Articular chondrocyte of knee joint (primary cell): ENCODE data around the gene ZNF3. TPM values are rescaled to one million over a fixed set of nuclear protein-coding genes. Genes with fewer than 3 reads are reported as not detected.

Experiments
- small RNA-seq: library from RNA; depleted of rRNA; stranded (forward); fragments of <200 nt; gene quantifications from one replicate; pipeline ENCODE3, GENCODE V24; 2012
- total RNA-seq: library from RNA; depleted of rRNA; stranded (reverse); fragments of >200 nt; gene quantifications from 2 replicates; pipeline ENCODE4 v1.2.3, GENCODE V29; 2012

ZNF3 gene
- total RNA-seq = 29.0 and 37.1 TPM in 2 replicates

DNA sequence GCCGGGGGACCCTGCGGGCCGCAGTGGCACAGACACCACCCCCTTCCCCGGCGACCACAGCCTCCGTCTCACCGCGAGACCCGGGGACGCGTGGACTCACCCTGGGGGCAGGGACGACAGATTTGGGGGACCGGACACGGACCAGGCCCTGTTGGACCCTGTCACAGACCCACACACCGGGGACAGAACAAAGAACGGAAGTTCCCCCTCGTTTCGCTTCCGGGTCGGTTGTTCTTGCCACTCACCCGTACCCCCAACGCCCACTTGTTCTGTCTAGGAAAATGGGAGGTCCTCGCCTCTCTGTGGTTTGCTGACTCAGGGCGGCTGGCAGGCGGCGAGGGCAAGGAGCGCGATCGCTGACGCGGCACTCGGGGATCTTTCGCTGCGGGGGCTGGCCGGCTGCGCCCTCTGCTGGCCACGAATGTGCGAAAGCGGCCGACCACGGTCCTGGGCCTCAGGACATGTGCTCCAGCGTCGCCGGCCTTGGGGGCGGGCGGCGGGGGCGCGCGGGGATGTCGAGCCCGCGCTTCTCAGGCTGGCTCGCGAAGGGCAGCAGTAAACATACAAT lies at the start of gene ZNF3:
Gene ZNF3, minus strand, starts transcription at position 189 of the 568 bp plus-strand sequence. CDS start 4,366 bp downstream, outside the sequence.

GRCh38 chr7:100126931-100127865 lies 45.7 kb upstream of the ZNF3 start, which contains the start of gene MBLAC1:
MBLAC1 (plus strand) TSS chr7:100126967; CDS start chr7:100127396, 429 bp downstream.

DNA sequence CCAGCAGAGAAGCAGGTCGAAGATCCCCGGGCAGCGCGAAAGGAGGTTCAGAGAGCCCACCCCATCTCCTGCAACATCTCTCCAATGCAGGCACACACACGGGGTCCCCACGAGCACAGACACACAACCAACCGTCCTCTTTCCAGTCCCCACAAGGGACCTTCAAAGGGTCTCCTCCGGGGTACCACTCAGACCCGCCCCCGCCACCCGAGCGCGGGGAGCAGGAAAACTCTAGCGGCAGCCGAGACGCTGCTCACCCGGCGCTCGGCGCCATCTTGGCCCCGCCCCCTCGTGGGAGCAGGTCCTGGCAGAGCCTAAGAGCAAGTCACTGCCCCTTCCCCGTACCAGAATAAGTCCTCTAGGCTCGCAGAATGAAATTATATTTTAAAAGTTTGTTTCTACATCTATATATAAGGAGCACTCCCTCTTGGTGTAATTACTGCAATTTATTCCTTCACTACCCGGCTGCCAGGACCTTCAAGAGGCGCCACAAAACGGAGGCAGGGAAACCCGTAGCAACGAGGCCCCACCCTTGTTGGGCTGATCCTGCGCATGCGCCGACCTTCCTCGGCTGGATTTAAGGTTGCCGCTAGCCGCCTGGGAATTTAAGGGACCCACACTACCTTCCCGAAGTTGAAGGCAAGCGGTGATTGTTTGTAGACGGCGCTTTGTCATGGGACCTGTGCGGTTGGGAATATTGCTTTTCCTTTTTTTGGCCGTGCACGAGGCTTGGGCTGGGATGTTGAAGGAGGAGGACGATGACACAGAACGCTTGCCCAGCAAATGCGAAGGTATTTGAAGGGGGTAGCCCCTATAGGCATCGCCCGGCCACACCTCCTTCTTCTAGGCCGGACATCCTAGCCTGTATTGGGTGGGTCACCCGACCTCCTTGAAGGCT lies 37.8 kb upstream of the ZNF3 start, which contains the start of the genes CNPY4 and TAF6:
Gene CNPY4, plus strand, starts transcription at position 563 of the 898 bp plus-strand sequence. Its CDS starts 111 bp downstream, at position 674.
Gene TAF6, minus strand, starts transcription at position 287 of the 898 bp plus-strand sequence. CDS start 5,149 bp downstream, outside the sequence.

DNA sequence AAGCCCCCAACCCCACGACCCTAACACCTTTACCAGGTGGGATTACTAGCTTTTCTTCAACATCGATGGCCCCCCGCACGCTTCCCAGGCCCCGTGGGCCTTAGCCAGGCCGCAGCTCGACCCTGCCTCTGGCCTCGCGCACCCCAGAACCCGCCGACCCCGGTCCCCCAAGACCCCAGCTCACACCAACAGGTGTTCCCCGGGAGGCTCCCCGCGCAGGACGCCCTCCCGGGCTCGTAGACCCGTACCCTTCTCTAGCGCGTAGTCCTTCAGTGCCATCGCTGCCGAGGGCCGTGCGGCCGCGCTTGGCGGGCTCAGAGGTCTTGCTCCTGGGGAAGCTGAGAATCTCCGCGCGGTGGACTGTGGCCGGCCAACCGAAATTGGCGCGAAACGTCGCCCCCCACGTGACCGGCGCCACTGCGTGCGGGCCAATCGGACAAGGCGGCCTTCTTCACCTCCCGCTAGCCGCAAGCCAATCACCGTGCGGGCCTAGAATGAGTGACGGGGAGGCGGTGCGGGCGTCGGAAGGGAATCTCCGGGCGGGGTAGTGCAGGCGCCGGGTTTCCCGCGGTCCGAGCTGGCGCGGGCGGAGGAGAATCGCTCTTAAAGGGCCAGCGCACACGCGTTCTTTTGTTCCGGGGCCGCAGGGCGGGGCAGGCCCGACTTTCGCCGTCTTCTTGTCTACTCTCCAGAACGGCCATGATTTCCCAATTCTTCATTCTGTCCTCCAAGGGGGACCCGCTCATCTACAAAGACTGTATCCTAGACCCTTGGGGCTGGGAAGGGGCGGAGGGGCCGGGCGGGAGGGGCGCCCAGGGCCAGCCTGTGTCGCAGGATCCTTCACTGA lies 19.7 kb upstream of the ZNF3 start, which contains the start of the genes AP4M1 and MCM7:
Gene AP4M1, plus strand, starts transcription at position 628 of the 847 bp plus-strand sequence. Its CDS starts 72 bp downstream, at position 700.
Gene MCM7, minus strand, starts transcription at position 382 of the 847 bp plus-strand sequence. Its CDS starts 103 bp downstream, at position 279.

DNA sequence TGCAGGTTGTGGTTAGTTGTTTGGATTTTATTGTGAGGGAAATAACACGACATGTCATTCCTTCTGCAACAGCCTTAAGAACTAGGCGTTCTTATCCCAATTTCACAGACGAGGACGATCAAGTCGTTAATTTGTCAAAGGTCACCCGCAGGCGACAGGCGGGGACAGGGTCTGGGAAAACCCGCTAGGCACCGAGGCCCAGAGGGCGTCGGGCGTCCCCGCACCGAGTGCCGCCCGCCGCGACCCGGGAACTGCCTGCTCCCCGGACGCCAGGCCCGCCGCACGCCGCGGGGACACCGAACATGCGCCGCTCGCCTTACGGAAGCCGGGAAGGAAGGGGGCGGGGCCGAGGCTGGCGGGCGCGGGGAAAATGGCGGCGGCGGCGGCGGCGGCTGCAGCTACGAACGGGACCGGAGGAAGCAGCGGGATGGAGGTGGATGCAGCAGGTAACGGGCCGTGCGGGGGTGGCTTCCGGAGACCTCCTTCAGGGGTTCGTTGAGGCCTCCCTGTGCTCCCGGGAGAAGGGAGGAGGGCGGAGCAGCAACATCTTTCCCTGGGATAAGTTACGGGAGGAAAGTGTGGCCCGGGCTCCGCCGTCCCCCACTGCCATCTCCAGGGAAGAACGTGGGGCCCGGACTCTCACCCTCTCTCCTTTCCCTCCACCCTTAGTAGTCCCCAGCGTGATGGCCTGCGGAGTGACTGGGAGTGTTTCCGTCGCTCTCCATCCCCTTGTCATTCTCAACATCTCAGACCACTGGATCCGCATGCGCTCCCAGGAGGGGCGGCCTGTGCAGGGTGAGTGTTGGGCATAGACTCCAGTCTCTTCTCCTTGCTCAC lies 7.3 kb upstream of the ZNF3 start, which contains the start of gene COPS6:
Gene COPS6, plus strand, starts transcription at position 349 of the 837 bp plus-strand sequence. Its CDS starts 22 bp downstream, at position 371.

GRCh38 chr7:100049441-100050291 lies 31.9 kb downstream of the ZNF3 start, which contains the start of gene ZSCAN21:
ZSCAN21 (plus strand) TSS chr7:100049774; CDS start chr7:100057007, 7,233 bp downstream.

Small RNAs within 50 kb of the gene (small RNA-seq; reads per million reads assigned to genes)
- gene MIR106B = 10,121 reads per million, percentile 100 among the genes with 10 or more reads in this experiment
- 5,727 reads per million, percentile 100 among the genes with 10 or more reads in this experiment for gene MIR25
- gene MIR93 = 4,463 reads per million, percentile 100 among the genes with 10 or more reads in this experiment

Other genes starting within 250 kb of the ZNF3 start
- 0.22 and 0.91 TPM in 2 replicates for gene OR2AE1, start 204.7 kb downstream of the ZNF3 start, total RNA-seq
- gene TRIM4, start 162.2 kb downstream of the ZNF3 start, total RNA-seq = 30.3 and 34.6 TPM in 2 replicates
- not detected in 2 replicates for gene GJC3, start 152.1 kb downstream of the ZNF3 start, total RNA-seq
- gene AZGP1, start 105.7 kb downstream of the ZNF3 start, total RNA-seq = not detected in 2 replicates
- 52.4 and 64.9 TPM in 2 replicates for gene ZKSCAN1, start 66.1 kb downstream of the ZNF3 start, total RNA-seq
- 9.0 TPM in 2 replicates for gene ZSCAN21, start 31.9 kb downstream of the ZNF3 start, total RNA-seq
- gene COPS6, start 7.2 kb upstream of the ZNF3 start, total RNA-seq = 72.2 and 72.5 TPM in 2 replicates
- gene MCM7, start 19.7 kb upstream of the ZNF3 start, total RNA-seq = 30.8 and 35.6 TPM in 2 replicates
- gene AP4M1, start 19.9 kb upstream of the ZNF3 start, total RNA-seq = 19.1 and 21.7 TPM in 2 replicates
- 34.6 and 36.4 TPM in 2 replicates for gene TAF6, start 37.6 kb upstream of the ZNF3 start, total RNA-seq
- 35.5 and 37.9 TPM in 2 replicates for gene CNPY4, start 37.9 kb upstream of the ZNF3 start, total RNA-seq
- gene MBLAC1, start 45.2 kb upstream of the ZNF3 start, total RNA-seq = 1.2 and 2.0 TPM in 2 replicates
- 62.3 and 64.1 TPM in 2 replicates for gene LAMTOR4, start 67.2 kb upstream of the ZNF3 start, total RNA-seq
- 4.6 and 6.7 TPM in 2 replicates for gene TRAPPC14, start 77.0 kb upstream of the ZNF3 start, total RNA-seq
- 1.7 and 3.6 TPM in 2 replicates for gene GAL3ST4, start 86.9 kb upstream of the ZNF3 start, total RNA-seq
- gene GPC2, start 95.7 kb upstream of the ZNF3 start, total RNA-seq = 0.52 and 0.76 TPM in 2 replicates
- 0.39 and 0.54 TPM in 2 replicates for gene STAG3, start 96.2 kb upstream of the ZNF3 start, total RNA-seq
- not detected in 2 replicates for gene PVRIG, start 138.2 kb upstream of the ZNF3 start, total RNA-seq
- not detected in 2 replicates for gene SPDYE3, start 226.0 kb upstream of the ZNF3 start, total RNA-seq